K562 (cell line): ENCODE measurements around the gene KCTD1. TPM values are rescaled to one million over a fixed set of nuclear protein-coding genes. Genes with fewer than 3 reads are reported as not detected.

Experiments
- ATAC-seq: fragments of 200-7000 bp; cut with Tn5 transposase; 3 replicates; pipeline ENCODE4 v1.9.1; 2020; ENCODE audit warnings: moderate library complexity
- BruUV-seq: library from RNA; stranded (reverse); fragments of 400-500 nt; replicated peaks from 2 replicates; lab custom pipeline; 2021; lab: Mats Ljungman, UMichigan
- CTCF ChIA-PET: fragments of 300-600 bp; formaldehyde crosslinking; extraction: SDS; loops from one replicate; lab custom pipeline; 2021; ENCODE audit warnings: low intra/inter-chr PET ratio; lab: Yijun Ruan, JAX
- POLR2A ChIA-PET: fragments of 300-600, 350-650 bp; sonication (Branson Sonifier 250); formaldehyde crosslinking; extraction: SDS; loops from one replicate; lab custom pipeline; 2021; ENCODE audit warnings: antibody characterized with exemption, inconsistent platforms; lab: Yijun Ruan, JAX
- DNase-seq, 4 experiments: peaks; one replicate each; pipeline versions ENCODE4 v3.0.0 to v3.0.0-alpha.2; 2011 to 2018; ENCODE audit warnings: low spot score in 3 of 4, mixed read lengths in 3 of 4; ENCODE audit errors: extremely low read depth in 1 of 4
- FAIRE-seq: peaks from 2 replicates; lab custom pipeline; 2011; peaks lifted over from hg19 to GRCh38; lab: Jason Lieb, UNC
- H2AFZ ChIP-seq: 2 replicates; pipeline ENCODE4 v1.6.0; 2011; ENCODE audit warnings: low read depth, low read length, control low read depth, inconsistent platforms
- H3K27ac ChIP-seq: fragments of 200-600 bp; 3 replicates; pipeline ENCODE4 v1.8.0; 2011; ENCODE audit warnings: low read depth, mild to moderate bottlenecking, control low read depth, inconsistent platforms, low read length, moderate library complexity, mixed read lengths; ENCODE audit errors: extremely low read depth
- H3K27me3 ChIP-seq, 2 experiments: fragments of 300-600 bp in 1 of 2; 2 replicates in 1 of 2; 3 replicates in 1 of 2; pipeline versions ENCODE4 v1.6.0 to v1.8.0; 2011; ENCODE audit warnings: inconsistent platforms in 2 of 2, low read length in 2 of 2, mild to moderate bottlenecking in 1 of 2, mixed read lengths in 1 of 2, moderate library complexity in 1 of 2; ENCODE audit not compliant: control insufficient read depth in 2 of 2, insufficient read depth in 2 of 2
- H3K36me3 ChIP-seq: fragments of 300-600 bp; 3 replicates; pipeline ENCODE4 v1.8.0; 2011; ENCODE audit warnings: mild to moderate bottlenecking, low read length, inconsistent platforms; ENCODE audit not compliant: control insufficient read depth, insufficient read depth
- H3K4me1 ChIP-seq, 2 experiments: fragments of 200-600 bp in 1 of 2; replicated peaks in 1 of 2; 2 replicates in 1 of 2; 3 replicates in 1 of 2; pipeline versions ENCODE4 v1.5.1 to v1.8.0; 2011; ENCODE audit warnings: inconsistent platforms in 2 of 2, low read length in 2 of 2, mild to moderate bottlenecking in 1 of 2, mixed read lengths in 1 of 2, moderate library complexity in 1 of 2; ENCODE audit not compliant: control insufficient read depth in 2 of 2, insufficient read depth in 2 of 2
- H3K4me2 ChIP-seq: 2 replicates; pipeline ENCODE4 v1.6.1; 2011; ENCODE audit warnings: low read length, control low read depth, inconsistent platforms, mixed read lengths; ENCODE audit not compliant: insufficient read depth
- H3K4me3 ChIP-seq: fragments of 200-600 bp; sonication (generic), shearing (Covaris generic); 2 replicates; pipeline ENCODE4 v1.5.1; 2016; ENCODE audit warnings: control low read depth, inconsistent platforms
- H3K79me2 ChIP-seq: fragments of 200-600 bp; 3 replicates; pipeline ENCODE4 v1.8.0; 2011; ENCODE audit warnings: low read length, inconsistent platforms; ENCODE audit not compliant: control insufficient read depth, insufficient read depth
- H3K9ac ChIP-seq, 2 experiments: 2 replicates each; pipeline versions ENCODE4 v1.6.0 to v1.6.1; 2011; ENCODE audit warnings: low read depth in 2 of 2, low read length in 2 of 2, control low read depth in 1 of 2, inconsistent platforms in 1 of 2, mild to moderate bottlenecking in 1 of 2, mixed read lengths in 1 of 2; ENCODE audit not compliant: insufficient read depth in 1 of 2
- H3K9me1 ChIP-seq: one replicate; pipeline ENCODE4 v1.6.0; 2011; ENCODE audit warnings: inconsistent platforms, mild to moderate bottlenecking, low read length, moderate library complexity; ENCODE audit not compliant: control insufficient read depth, insufficient read depth
- H3K9me3 ChIP-seq: replicated peaks from 2 replicates; pipeline ENCODE4 v1.5.1; 2011; ENCODE audit warnings: low read depth, low read length, inconsistent platforms; ENCODE audit not compliant: control insufficient read depth, insufficient read depth
- H4K20me1 ChIP-seq: replicated peaks from 2 replicates; pipeline ENCODE4 v1.6.1; 2011; ENCODE audit warnings: low read length, inconsistent platforms, mixed read lengths; ENCODE audit not compliant: control insufficient read depth, insufficient read depth
- CHD2 ChIP-seq: IDR thresholded peaks from 2 replicates; pipeline ENCODE4 v1.6.1; 2011; ENCODE audit warnings: low read depth, low read length
- IRF1 ChIP-seq: sonication (generic); formaldehyde crosslinking; IDR thresholded peaks from 2 replicates; pipeline ENCODE4 v1.8.0; 2022; ENCODE audit warnings: missing genetic modification reagents, mild to moderate bottlenecking, borderline replicate concordance
- JUNB ChIP-seq: fragments of 450-650 bp; formaldehyde crosslinking; conservative IDR thresholded peaks from 2 replicates; pipeline ENCODE4 v1.4.0; 2020; ENCODE audit warnings: mild to moderate bottlenecking
- STAT5A ChIP-seq: IDR thresholded peaks from 2 replicates; pipeline ENCODE4 v1.6.1; 2012; ENCODE audit warnings: low read length, inconsistent platforms, borderline replicate concordance
- WGBS: fragments of 100-300 bp; shearing (Covaris generic); methylation state at CpG from one replicate; pipeline ENCODE4 v1.1.6; 2016; ENCODE audit warnings: low coverage, mixed read lengths; ENCODE audit not compliant: insufficient coverage; ENCODE audit errors: missing lambda C conversion rate; 5-methylcytosine and 5-hydroxymethylcytosine counted together
- in situ Hi-C: fragments of 300-500 bp; cut with MboI; formaldehyde crosslinking; loops from 4 replicates; pipeline ENCODE4 v1.15.0; 2018; ENCODE audit warnings: inconsistent platforms, mixed read lengths
- intact Hi-C: fragments of 100-400 bp; cut with micrococcal nuclease; formaldehyde crosslinking; loops from 2 replicates; pipeline ENCODE4 v1.14.2; 2022
- polyA plus RNA-seq, 8 experiments: library from polyadenylated mRNA; depleted of rRNA in 4 of 8; stranded (reverse) in 5 of 8; unstranded in 3 of 8; fragments of >200 nt; fragmentation: Nextera tagmentation in 2 of 8; fragmentation: Illumina TruSeq in 1 of 8; extraction: Ambion mirVana in 2 of 8; extraction: Trizol in 1 of 8; gene quantifications; 2 replicates each; pipeline versions ENCODE4 v1.2.1 to v1.2.3, GENCODE V29; 2011 to 2014; ENCODE audit warnings: inconsistent platforms in 1 of 8, missing spikeins in 1 of 8
- total RNA-seq, 7 experiments: library from RNA; depleted of rRNA in 6 of 7; stranded (reverse); fragments of >200 nt in 6 of 7; fragmentation: Illumina TruSeq in 2 of 7; extraction: Trizol in 2 of 7; gene quantifications; 2 replicates each; pipeline versions ENCODE4 v1.2.1 to v1.2.3, GENCODE V29; 2011 to 2021; ENCODE audit warnings: low replicate concordance in 1 of 7

The KCTD1 gene
- total and polyA plus RNA-seq, 9 of the 15 experiments (the other 6 are each of a cell fraction or from before 2014, with no cell fraction given): not detected

DNA sequence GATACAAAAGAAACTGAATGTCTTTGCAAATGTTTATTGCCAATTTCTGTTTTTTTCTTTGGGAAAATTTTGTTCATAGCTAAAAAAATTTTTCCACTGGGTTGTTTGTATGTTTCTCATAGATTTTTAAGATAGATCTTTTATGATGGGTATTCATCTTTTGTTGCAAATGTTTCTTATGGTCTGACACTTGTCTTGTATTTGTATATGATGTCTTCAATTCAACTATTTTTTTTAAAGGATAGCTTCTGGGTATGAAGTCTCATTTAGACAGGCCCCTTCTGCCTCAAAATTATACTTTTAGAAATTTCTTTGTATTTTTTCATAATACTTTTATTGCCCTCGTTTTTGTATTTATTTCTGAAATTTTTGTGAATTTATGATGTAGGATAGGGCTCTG lies 73.8 kb downstream of the KCTD1 start (continued):
- no peak for TF ChIP-seq JUNB (CRISPR knock-in tag)
- no peak for TF ChIP-seq CHD2
- no peak for TF ChIP-seq STAT5A

GRCh38 chr18:26473672-26474071 lies 74.7 kb downstream of the KCTD1 start:
- ATAC-seq: no peak
- Histone ChIP-seq H2AFZ (no peak overlapping the region), H3K9ac (no peak overlapping the region)
- TF ChIP-seq IRF1: no peak
- TF ChIP-seq, all 486 proteins: peak for 0
- WGBS: 0% methylated on average over 4 of the region's 4 CpGs
- intact Hi-C loops (no loop called here), in situ Hi-C loops (no loop called here)
- POLR2A ChIA-PET: interaction anchor here (0.9 to 1.6 kb wide), 2 partner anchors 13 to 148 kb away, joined by 4 to 6 read pairs; no protein-coding TSS in a partner anchor
- DNase-seq (no peak), FAIRE-seq (no peak)
- Histone ChIP-seq H3K27me3 (peaks cover 0 to 5% of the 10 kb centered on the region in 2 experiments; a peak in 2 of 5 replicates), H3K27ac (no peak overlapping the region), H4K20me1 (0 out of 2 replicates have a peak, but pooled peaks cover 4% of the 10 kb centered on the region), H3K4me3 (no peak overlapping the region), H3K9me3 (no peaks in the 10 kb centered on the region), H3K4me2 (no peak overlapping the region), H3K36me3 (no peaks in the 10 kb centered on the region), H3K4me1 (no peaks in the 10 kb centered on the region), H3K9me1 (no peaks in the 10 kb centered on the region), H3K79me2 (no peaks in the 10 kb centered on the region)
- CTCF ChIA-PET: no interaction called here
- BruUV-seq: no TSS peak
